Measurements from ENCODE around the gene ARGFX. TPM values are rescaled to one million over a fixed set of nuclear protein-coding genes. Genes with fewer than 3 reads are reported as not detected.
"Not testable (repeated sequence)": the region's sequence is repeated elsewhere in the genome, so short reads cannot be mapped to it uniquely, and the experiment has no call there.

Gene ARGFX
- polyA plus RNA-seq, 3 donors from 2014 or later, result not detected

DNA sequence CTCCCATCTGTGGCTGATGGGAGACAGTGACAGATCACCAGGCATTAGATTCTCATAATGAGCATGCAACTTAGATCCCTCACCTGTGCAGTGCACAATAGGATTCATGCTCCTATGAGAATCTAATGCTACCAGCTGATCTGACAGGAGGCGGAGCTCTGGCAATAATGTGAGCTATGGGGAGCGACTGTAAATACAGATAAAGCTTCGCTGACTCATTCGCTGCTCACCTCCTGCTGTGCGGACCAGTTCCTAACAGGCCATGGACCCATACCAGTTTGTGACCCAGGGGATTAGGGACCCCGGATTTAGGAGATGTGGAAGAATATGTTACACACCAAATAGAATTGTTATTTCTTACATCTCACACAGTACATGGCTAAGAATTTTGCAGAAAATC is 6.7 kb downstream of the ARGFX start:
- no peaks in the 10 kb centered on the region for H3K4me1 Mint-ChIP-seq
- no peak overlapping the region for H3K27ac Mint-ChIP-seq
- no peaks in the 10 kb centered on the region for H3K36me3 Mint-ChIP-seq
- H3K4me3 Mint-ChIP-seq, result no peak overlapping the region
- peaks cover 3 to 7% (median 5%) of the 10 kb centered on the region in 3 donors for H3K27me3 Mint-ChIP-seq (ENCODE audit: low read depth in 3 of 3)
- H3K9me3 Mint-ChIP-seq, result no peaks in the 10 kb centered on the region
- no peak for DNase-seq

DNA sequence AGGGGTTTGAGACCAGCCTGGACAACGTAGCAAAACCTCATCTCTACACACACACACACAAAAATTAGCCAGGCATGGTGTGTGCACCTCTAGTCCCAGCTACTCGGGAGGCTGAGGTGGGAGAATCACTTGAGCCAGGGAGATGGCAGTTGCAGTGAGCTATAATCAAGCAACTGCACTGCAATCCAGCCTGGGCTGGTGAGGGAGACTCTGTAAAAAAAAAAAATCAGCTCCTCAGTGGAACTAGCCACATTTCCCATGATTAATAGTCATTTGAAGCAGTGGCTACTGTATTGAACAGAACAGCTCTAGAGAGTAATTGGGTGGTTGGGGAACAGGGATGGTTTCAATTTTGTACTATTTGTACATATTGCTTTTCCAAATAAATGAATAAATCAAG is 13.9 kb downstream of the ARGFX start:
- H3K4me1 Mint-ChIP-seq, result no peaks in the 10 kb centered on the region
- H3K9me3 Mint-ChIP-seq, result no peaks in the 10 kb centered on the region
- H3K4me3 Mint-ChIP-seq, result no peak overlapping the region
- no peak for DNase-seq
- H3K36me3 Mint-ChIP-seq, result no peaks in the 10 kb centered on the region
- H3K27me3 Mint-ChIP-seq (ENCODE audit: low read depth in 3 of 3), result peaks cover 1 to 8% (median 6%) of the 10 kb centered on the region in 3 donors
- no peak overlapping the region for H3K27ac Mint-ChIP-seq

DNA sequence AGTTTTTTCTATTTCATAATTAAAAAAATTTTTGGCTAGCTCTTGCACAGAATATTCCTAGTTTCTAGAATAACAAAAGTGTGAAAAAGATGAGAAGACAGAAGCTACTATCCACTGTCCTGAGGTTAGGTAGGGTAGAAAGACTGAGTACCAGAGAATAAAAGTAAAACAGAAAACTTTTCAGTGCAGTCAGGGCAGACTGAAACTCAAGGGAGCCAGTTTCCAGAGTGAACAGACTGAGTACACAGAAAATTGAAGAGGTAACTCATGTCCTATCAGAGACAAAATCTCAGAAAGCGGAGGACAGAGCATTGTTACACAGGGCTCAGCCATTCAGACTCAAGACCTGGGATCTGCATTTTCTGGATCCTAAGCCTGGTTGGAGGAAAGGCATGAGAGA is 16.7 kb downstream of the ARGFX start:
- no peaks in the 10 kb centered on the region for H3K4me1 Mint-ChIP-seq

DNA sequence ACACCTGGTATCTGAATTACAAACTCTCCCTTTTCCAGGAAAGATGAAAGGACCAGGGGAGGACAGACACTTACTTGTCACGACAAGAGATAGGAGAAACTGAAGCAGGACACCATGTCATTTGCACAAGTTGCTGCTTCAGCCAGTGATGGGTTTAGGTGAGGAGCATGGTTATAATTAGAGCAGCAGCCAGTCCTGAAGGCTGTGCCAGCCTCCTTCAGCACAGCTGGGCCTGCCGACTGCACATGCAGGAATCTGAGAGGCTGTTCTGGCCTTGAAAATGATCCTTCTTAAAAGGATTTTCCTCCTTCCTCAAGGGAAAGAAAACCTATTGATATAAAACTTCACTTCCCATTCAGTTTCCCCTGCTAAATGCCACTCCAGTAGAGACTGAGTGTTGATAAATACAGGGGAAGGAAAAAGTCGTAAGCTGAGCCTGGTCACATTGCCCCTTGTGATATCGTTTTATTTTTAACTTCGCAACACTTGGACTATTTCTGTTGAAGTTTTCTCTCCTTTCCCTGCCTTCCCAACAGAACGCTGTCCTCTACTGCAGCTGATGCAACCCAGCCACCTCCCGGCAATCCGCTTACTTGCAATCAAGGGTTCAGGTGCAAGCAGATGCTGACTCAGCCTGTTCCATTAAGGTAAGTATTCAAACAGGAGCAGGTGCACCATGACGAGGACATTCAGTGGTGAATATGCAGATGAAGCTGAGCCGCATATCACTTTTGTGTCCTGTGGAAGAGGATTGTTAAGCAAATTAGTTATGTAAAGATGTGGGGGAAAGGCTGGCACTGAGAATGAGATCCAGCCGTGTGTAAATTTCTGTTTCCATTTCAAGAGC is 25.3 kb downstream of the ARGFX start, which contains the start of gene FBXO40:
Gene FBXO40 (plus strand): TSS at position 524 of the 847 bp plus-strand sequence. CDS start 27,197 bp downstream, outside the sequence.
- no peak within 1 kb of the TSS for H3K27ac Mint-ChIP-seq
- H3K4me1 Mint-ChIP-seq, result no peaks in the 10 kb centered on the region
- peaks cover 1 to 5% (median 2%) of the 10 kb centered on the region in 3 donors for H3K27me3 Mint-ChIP-seq (ENCODE audit: low read depth in 3 of 3)
- H3K4me3 Mint-ChIP-seq, result no peak within 1 kb of the TSS
- DNase-seq, result no peak
- no peaks in the 10 kb centered on the region for H3K9me3 Mint-ChIP-seq
- no peaks in the 10 kb centered on the region for H3K36me3 Mint-ChIP-seq

More for the DNA sequence above, 16.7 kb downstream of the ARGFX start:
- Mint-ChIP-seq H3K36me3 (no peaks in the 10 kb centered on the region), H3K4me3 (no peak overlapping the region), H3K27me3 (ENCODE audit: low read depth in 3 of 3) (peaks cover 1 to 3% (median 2%) of the 10 kb centered on the region in 3 donors), H3K9me3 (no peaks in the 10 kb centered on the region), H3K27ac (no peak overlapping the region)
- no peak for DNase-seq

DNA sequence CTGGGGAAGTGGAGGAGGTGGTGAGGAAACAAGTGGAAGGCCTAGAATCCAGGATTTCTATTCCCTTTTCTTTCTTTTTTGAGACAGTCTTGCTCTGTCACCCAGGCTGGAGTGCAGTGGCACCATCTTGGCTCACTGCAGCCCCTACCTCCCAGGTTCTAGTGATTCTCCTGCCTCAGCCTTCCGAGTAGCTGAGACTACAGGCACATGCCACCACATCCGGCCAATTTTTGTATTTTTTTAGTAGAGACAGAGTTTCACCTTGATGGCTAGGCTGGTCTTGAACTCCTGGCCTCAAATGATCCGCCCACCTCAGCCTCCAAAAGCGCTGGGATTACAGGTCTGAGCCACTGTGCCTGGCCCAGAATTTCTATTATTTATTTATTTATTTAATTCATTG is 26.1 kb downstream of the ARGFX start:
- H3K4me3 Mint-ChIP-seq, result not testable (repeated sequence)

DNA sequence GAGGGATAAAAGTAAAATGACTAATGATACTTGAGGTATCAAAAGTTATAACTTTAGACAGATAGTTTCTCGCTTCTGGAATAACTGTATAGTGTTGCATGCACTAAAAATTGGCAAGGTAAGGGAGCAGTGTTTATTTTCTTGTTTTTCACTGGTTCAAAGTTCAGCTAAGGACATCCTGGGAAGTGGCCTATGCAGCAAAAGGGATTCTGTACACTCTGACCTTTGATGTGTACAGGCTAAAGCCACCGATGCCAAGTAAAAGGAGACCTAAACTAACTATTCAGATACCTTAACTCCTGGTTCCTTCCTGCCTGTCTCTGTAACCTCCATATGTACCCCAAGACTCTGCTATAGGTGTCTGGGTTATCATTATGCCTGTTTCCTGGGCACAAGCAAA is 27.1 kb downstream of the ARGFX start:
- peaks cover 1 to 5% (median 2%) of the 10 kb centered on the region in 3 donors for H3K27me3 Mint-ChIP-seq (ENCODE audit: low read depth in 3 of 3)

More for the DNA sequence above, 26.1 kb downstream of the ARGFX start:
- not testable (repeated sequence) for H3K9me3 Mint-ChIP-seq; H3K36me3 Mint-ChIP-seq; DNase-seq; H3K27me3 Mint-ChIP-seq (ENCODE audit: low read depth in 3 of 3); H3K4me1 Mint-ChIP-seq; H3K27ac Mint-ChIP-seq

DNA sequence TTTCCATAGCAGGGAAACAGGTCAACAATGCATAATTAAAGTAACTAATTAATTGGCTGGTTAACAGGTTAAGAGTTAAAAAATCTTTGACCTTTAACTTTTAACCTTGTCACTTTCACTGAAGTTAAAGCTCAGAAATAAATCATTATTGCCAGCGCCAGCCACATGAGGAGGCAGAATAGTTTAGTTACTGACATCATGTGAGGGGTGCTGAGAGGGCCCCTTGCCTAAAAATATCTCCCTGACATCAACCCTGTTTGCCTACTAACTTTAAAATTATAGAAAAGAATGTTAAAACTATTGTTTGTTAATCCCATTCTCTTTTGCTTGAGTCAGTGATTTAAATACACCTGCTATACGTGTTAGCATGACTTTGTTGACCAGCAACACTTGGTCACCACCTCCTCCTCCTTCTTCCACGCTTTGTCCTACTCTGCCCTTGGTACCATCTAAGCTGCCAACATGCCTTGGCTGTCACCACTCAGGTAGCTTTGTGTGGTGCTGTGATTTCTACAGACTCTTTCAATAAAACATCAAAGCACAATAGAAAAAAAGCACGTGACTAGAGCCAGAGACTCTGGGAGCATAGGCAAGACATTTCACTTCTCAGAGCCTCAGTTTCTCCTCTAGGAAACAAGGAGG is 28.1 kb downstream of the ARGFX start:
- Mint-ChIP-seq H3K4me1 (no peaks in the 10 kb centered on the region), H3K4me3 (no peak overlapping the region), H3K9me3 (no peaks in the 10 kb centered on the region), H3K36me3 (no peaks in the 10 kb centered on the region), H3K27me3 (ENCODE audit: low read depth in 3 of 3) (peaks cover 1 to 2% (median 2%) of the 10 kb centered on the region in 3 donors), H3K27ac (no peak overlapping the region)
- DNase-seq, result no peak

More for the DNA sequence above, 27.1 kb downstream of the ARGFX start:
- no peak for DNase-seq
- peak overlapping the region in 1 of 6 donors; percentile 51 for H3K27ac Mint-ChIP-seq
- no peaks in the 10 kb centered on the region for H3K4me1 Mint-ChIP-seq
- H3K36me3 Mint-ChIP-seq, result no peaks in the 10 kb centered on the region
- H3K9me3 Mint-ChIP-seq, result no peaks in the 10 kb centered on the region
- no peak overlapping the region for H3K4me3 Mint-ChIP-seq

DNA sequence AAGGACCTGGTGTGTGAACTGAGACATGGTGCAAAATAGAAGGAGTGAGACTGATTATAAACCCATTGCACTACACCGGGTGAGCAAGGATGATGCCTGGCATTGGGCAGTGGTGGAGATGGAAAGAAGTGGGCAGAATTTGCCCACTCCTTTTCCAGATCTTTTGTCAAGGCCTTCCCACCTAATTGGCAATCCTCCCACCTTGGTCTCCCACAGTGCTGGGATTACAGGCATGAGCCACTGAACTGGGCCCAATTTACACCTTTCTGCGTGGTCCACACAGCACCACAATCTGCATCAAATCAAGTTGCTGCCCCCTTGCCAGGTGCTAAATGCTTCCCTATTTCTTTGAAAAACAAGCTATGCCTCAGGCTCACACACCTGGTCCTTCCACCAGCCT is 30.8 kb downstream of the ARGFX start:
- Mint-ChIP-seq H3K4me1 (no peaks in the 10 kb centered on the region), H3K27ac (no peak overlapping the region), H3K4me3 (no peak overlapping the region), H3K27me3 (ENCODE audit: low read depth in 3 of 3) (peaks cover 0 to 2% (median 1%) of the 10 kb centered on the region in 3 donors), H3K36me3 (no peaks in the 10 kb centered on the region), H3K9me3 (no peaks in the 10 kb centered on the region)
- DNase-seq, result no peak

DNA sequence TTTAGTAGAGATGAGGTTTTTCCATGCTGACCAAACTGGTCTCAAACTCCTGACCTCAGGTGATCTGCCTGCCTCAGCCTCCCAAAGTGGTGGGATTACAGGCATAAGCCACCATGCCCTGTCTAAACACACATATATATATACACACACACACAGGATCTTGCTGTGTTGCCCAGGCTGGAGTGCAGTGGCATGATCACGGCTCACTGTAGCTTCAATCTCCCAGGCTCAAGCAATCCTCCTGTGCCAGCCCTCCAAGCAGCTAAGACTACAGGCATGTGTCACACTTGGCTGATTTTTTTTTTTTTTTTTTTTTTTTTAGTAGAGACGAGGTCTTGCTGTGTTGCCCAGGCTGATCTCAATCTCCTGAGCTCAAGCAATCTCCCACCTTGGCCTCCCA is 32.2 kb downstream of the ARGFX start:
- not testable (repeated sequence) for H3K27ac Mint-ChIP-seq; DNase-seq; H3K9me3 Mint-ChIP-seq; H3K4me3 Mint-ChIP-seq; H3K36me3 Mint-ChIP-seq; H3K27me3 Mint-ChIP-seq (ENCODE audit: low read depth in 3 of 3); H3K4me1 Mint-ChIP-seq

DNA sequence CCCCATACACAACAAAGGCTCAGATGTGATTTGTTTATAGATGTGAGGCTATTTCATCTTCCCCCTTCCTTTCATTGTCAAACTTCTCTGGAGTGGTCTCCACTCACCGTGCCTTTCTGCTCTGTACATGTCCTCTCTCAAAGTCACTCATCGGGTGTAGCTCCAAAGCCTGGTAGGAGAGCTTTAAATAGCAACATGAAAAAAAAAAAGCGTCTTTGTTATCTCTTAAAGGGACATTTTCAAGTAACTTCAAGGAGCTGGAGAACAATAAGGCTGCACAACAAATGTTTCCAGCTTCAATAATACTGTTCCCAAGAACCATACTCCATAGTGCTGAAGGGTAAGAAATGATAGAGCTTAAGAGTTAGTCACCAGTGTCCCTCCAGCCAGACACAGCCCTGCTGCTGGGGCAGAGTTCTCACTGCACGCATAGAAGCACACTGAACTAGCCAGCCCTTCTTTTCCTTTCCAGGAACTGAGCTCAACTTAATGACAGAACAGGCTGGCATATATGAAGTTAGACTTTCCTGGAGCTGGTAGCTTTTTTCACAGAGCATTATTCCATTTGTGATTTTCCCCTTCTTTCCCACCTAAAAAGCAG is 33.6 kb downstream of the ARGFX start:
- H3K27ac Mint-ChIP-seq, result no peak overlapping the region
- DNase-seq, result no peak
- no peak overlapping the region for H3K4me3 Mint-ChIP-seq
- H3K27me3 Mint-ChIP-seq (ENCODE audit: low read depth in 3 of 3), result peaks cover 0 to 2% (median 1%) of the 10 kb centered on the region in 3 donors
- no peaks in the 10 kb centered on the region for H3K4me1 Mint-ChIP-seq
- no peaks in the 10 kb centered on the region for H3K9me3 Mint-ChIP-seq
- H3K36me3 Mint-ChIP-seq, result no peaks in the 10 kb centered on the region

DNA sequence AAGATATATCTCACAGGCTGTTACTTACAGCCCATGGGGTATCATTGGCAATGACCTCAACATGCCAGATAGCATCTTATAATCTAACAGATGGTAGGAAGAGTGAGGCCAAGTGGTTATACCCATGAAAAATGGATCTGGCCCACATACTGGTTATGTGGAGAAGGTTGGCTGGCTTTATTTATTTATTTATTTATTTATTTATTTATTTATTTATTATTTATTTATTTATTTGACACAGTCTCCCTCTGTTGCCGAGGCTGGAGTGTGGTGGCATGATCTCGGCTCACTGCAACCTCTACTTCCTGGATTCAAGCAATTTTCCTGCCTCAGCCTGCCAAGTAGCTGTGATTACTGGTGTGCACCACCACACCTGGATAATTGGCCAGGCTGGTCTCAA is 37.0 kb downstream of the ARGFX start:
- DNase-seq, result no peak
- no peaks in the 10 kb centered on the region for H3K4me1 Mint-ChIP-seq
- no peaks in the 10 kb centered on the region for H3K36me3 Mint-ChIP-seq
- H3K9me3 Mint-ChIP-seq, result no peaks in the 10 kb centered on the region
- H3K27ac Mint-ChIP-seq, result no peak overlapping the region
- H3K4me3 Mint-ChIP-seq, result no peak overlapping the region
- no peaks in the 10 kb centered on the region for H3K27me3 Mint-ChIP-seq (ENCODE audit: low read depth in 3 of 3)

DNA sequence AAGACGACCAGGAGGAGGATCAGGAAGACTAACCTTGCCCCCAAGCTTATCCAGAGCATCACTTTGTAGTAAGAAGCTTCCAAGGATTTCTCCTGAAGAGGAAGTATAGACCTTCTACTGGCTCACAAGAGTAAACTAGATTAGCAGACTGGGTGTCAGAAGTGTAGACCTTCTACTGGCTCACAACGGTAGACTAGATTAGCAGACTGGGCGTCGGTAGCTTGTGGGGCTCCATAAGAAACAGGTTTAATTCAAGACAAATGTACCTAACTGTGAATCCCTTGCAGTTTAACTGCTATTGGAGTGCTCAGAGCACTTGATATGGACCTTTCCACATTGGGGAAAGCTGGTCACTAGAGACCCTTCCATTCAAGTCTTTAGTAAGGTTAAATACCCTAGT is 38.4 kb downstream of the ARGFX start:
- Mint-ChIP-seq H3K9me3 (no peaks in the 10 kb centered on the region), H3K36me3 (no peaks in the 10 kb centered on the region)

More for the DNA sequence above, 38.4 kb downstream of the ARGFX start:
- peaks cover 0 to 3% (median 2%) of the 10 kb centered on the region in 3 donors for H3K27me3 Mint-ChIP-seq (ENCODE audit: low read depth in 3 of 3)
- no peaks in the 10 kb centered on the region for H3K4me1 Mint-ChIP-seq
- H3K4me3 Mint-ChIP-seq, result no peak overlapping the region
- no peak overlapping the region for H3K27ac Mint-ChIP-seq
- no peak for DNase-seq
